Activated CD4-positive, alpha-beta T cell treated with anti-CD3 and anti-CD28 coated beads, Interleukin-2, amount 50 U/mL, for 1 hour (primary cell): Measurements from ENCODE around the gene ELOVL7.
"Not testable (repeated sequence)": the region's sequence is repeated elsewhere in the genome, so short reads cannot be mapped to it uniquely, and the experiment has no call there.

Experiments used
- DNase-seq: peaks from one replicate; pipeline ENCODE4 v3.0.0-alpha.2; 2020

ELOVL7 gene

DNA sequence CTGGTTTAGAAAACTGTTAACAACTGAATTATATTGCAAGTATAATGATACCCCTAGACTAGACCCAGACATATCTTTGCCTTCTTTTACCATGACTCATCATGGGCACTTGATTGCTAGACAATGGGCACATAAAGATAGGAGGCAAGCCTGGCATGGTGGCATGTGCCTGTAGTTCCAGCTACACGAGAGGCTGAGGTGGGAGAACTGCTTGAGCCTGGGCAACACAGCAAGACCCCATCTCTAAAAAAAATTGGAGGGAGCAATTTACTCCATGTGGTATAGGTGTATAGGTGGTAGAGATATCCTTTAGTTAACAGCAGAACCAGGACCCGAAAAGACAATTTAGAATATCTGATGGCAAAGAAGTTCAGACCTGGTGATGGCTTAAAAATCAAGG, 51.6 kb downstream of the ELOVL7 start:
- no peak for DNase-seq

DNA sequence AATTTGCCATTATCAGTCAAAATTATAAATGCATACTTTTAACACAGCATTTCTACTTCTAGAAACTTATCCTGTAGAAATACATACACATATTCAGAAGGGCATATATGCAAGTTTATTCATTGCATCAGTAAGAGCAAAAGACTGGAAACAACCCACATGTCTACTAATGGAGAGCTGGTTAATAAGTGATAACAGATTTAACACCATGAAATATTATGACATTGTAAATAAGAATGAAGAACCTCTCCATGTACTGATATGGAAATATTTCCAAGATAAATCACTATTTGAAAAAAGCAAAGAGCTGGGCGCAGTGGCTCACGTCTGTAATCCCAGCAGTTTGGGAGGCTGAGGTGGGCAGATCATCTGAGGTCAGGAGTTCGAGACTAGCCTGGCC, 54.5 kb downstream of the ELOVL7 start:
- DNase-seq = no peak

DNA sequence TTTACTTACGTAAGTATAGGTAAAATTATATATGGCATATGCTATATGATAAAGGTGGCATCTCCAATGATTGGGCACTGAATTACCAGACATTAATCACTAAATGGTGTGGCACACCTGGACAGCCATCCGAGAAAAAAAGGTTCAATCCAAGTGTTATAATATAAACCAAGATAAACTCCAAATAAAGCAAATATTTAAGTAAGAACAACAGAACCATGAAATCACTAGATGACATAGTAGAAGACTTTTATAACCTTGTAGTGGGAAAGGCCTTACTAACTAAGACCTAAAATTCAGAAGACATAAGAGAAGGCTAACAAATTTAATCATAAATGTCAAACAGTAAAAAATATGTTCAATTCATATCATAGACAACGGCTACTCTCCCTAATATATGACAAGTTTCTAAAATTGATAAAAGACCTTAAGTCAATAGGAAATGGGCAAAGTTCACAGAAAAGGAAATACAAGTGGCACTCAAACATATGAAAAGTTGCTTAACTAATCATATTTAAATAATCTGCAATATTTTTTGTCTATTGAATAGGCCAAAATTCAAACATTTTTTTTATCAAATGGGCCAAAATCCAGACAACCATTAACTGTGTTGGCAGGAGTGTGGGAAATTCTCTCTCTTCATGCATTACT, 55.1 kb downstream of the ELOVL7 start:
- no peak for DNase-seq

DNA sequence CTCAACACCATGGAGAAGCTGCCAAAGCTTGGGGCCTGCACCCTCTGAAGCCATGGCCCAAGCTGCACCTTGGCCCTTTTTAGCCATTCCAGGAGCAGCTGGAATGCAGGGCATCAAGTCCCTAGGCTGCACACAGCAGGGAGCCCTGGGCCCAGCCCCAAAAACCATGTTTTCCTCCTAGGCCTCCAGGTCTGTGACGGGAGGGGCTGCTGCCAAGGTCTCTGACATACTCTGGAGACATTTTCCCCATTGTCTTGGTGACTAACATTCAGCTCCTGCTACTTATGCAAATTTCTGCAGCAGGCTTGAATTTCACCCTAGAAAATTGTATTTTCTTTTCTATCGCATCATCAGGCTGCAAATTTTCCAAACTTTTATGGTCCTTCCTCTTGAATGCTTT, 64.6 kb downstream of the ELOVL7 start:
- no peak for DNase-seq

DNA sequence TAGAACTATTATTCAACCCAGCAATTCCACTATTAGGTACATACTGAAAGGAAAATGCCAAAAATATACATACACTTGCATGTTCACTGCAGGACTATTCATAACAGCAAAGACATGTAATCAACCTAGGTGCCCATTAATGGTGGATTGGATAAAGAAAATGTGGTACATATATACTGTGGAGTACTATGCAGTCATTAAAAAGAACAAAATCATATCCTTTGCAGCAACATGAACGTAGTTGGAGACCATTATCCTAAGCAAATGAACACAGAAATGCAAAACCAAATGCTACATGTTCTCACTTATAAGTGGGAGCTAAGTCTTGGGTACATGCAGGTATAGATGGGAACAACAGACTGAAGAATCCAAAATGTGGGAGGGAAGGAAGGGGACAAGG, 67.7 kb downstream of the ELOVL7 start:
- no peak for DNase-seq

DNA sequence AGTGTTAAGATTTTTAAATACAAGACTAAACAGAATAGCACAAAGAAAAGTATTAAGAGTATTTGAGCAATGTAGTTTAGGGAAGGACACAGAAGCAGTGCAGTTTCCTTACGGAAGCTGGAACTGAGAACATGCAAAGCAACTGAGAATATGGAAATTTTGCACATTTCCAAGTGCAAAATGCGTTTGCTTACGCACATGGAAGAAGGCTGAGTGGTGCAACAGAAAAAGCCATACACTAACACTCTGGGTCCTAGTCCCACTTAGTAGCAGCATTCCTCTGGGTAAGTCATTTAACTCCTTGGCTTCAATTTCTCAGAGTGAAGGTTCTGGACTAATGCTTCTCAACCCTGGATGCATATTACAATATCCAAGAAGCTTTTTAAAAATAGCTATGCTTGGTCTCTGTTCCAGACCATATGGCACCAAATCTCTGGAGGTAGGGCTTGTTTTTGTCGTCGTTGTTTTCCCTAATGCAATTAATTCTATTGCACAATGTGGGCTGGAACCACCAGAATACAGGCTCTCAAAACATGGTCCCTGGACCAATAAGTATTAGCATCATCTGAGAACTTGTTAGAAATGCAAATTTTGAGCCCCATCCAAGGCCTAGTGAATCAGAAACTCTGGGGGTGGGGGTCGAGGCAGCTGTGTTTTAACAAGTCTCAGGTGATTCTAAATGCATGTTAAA, 78.9 kb downstream of the ELOVL7 start:
- DNase-seq = no peak

DNA sequence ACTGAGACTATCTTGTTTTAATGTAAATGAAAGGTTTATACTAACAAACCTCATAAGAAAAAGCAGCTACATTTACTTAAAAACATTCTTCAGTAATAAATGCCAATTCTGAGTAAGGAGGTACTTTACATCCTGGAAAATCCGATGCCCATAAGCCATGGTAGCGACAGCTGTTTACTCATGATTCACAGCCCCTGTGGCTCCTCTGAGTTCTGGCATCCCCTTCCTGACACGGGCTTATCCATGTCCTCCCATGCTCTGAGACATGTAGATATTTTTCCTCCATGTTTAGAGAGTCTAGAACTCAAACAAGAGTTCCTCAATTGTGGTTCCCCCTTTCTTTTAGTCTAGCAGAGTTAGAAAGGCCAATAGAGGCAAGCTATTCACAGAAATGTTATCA, 81.0 kb downstream of the ELOVL7 start:
- DNase-seq = no peak

DNA sequence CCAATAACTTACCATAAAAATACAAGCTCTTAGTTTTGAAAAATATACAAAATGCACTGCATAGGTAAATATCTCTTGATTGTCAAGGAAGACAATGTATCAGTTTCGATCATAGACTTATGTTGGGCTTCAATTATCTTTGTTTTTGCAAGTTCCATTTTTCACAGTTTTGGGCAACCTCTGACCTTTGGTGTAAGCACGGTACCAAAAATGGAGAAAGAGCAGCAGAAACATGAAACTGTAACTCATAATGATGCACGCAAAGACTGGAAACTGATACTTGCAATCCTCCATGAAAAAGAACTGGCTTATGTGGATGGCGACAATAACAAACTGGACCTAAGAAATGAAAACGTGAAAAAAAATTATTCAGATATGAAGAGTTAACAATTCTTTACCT, 89.6 kb downstream of the ELOVL7 start:
- DNase-seq = no peak

DNA sequence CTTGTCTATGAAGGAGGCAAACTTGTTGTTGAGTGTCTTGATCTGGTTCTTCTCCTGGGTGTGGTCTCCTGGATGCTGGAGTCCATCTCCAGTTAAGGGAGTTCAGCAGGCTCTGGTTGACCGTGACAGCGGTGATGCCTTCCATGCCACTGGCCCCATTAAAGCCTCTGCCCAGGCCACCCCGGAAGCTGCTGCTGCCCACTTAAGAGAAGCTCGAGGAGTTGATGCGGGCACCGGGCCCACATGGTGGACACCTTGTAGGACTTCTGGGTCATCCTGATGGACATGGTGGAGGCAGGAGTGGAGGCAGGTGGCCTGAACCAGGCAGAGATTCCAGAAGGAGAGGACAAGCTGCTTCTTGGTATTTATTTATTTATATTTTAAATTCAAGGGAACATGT, 99.4 kb downstream of the ELOVL7 start:
- DNase-seq = no peak

DNA sequence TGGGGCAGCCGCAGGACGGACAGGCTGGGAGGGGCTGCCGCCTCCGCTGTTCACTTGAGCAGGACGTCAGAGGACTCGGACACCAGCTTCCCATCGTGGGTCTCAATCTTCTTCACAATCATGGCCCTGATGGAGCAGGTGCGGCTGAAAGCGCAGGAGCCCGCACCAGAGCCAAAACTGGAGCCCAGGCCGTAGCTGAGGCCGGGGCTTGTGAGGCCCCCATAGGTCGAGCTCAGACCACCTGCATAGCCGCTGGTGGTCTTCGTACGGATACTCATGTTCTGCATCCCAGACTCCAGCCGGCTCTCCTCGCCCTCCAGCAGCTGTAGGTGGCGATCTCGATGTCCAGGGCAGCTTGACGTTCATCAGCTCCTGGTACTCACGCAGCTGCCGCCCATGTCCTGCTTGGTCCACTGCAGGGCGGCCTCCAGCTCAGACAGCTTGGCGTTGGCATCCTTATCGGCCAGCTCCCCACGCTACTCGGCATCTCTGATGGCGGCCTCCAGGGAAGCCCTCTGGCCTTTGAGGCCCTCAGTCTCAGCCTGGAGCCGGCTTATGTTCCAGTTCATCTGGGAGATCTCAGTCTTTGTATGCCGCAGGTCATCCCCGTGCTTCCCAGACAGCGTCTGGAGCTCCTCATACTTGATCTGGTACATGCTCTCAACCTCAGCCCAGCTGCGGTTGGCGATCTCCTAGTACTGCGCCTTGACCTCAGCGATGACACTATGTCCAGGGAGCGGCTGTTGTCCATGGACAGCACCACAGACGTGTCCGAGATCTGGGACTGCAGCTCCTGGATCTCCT, 100.4 kb downstream of the ELOVL7 start:
- DNase-seq = no peak

DNA sequence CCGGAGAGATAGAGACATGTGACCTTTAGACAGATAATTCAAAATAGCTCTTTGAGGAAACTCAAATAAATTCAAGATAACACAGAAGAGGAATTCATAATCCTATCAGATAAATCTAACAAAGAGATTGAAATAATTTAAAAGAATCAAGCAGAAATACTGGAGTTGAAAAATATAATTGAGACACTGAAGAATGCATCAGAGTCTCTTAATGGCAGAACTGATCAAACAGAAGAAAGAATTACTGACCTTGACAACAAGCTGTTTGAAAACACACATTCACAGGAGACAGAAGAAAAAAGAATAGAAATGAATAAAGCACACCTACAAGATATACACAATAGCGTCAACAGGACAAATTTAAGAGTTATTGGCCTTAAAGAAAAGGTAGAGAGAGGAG, 103.7 kb downstream of the ELOVL7 start:
- no peak for DNase-seq

DNA sequence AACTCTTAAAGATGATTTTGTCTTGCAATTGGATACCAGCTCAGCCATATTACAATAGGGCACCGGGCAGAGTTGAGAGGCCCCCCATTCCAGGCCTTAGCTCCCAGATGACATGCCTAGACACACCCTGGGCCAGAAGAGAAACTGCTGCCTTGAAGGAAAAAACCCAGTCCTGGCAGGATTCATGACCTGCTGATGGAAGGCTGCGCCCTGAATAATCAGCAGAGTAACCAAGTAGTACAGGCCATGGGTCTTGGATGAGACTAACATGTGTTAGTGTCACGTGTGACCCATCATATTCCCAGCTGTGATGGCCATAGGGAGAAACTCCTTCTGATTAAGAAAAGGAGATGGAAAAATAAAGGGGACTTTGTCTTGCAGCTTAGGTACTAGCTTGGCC, 105.1 kb downstream of the ELOVL7 start:
- DNase-seq = no peak

DNA sequence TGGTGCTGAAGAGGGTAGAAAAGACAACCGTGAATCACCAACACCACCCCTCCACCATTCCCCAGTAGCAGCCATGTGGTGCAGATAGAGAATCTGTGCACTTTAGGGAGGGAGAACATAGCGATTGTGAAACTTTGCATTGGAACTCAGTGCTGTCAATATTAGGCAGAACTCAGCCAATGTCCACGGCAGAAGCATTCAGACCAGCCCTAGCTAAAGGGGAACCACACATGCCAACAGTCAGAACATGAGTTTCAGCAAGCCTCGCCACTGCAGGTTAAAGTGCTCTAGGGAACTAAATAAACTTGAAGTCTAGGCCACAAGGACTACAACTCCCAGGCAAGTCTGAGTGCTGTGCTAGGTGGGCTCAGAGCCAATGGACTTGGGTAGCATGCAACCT, 105.6 kb downstream of the ELOVL7 start:
- no peak for DNase-seq

DNA sequence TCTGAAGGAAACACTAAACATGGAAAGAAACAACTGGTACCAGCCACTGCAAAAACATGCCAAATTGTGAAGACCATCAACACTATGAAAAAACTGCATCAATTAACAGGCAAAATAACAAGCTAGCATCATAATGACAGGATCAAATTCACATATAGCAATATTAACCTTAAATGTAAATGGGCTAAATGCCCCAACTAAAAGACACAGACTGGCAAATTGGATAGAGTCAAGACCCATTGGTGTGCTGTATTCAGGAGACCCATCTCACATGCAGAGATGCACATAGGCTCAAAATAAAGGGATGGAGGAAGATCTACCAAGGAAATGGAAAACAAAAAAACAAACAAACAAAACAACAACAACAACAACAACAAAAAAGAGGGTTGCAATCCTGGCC, 113.2 kb downstream of the ELOVL7 start:
- DNase-seq = not testable (repeated sequence)

DNA sequence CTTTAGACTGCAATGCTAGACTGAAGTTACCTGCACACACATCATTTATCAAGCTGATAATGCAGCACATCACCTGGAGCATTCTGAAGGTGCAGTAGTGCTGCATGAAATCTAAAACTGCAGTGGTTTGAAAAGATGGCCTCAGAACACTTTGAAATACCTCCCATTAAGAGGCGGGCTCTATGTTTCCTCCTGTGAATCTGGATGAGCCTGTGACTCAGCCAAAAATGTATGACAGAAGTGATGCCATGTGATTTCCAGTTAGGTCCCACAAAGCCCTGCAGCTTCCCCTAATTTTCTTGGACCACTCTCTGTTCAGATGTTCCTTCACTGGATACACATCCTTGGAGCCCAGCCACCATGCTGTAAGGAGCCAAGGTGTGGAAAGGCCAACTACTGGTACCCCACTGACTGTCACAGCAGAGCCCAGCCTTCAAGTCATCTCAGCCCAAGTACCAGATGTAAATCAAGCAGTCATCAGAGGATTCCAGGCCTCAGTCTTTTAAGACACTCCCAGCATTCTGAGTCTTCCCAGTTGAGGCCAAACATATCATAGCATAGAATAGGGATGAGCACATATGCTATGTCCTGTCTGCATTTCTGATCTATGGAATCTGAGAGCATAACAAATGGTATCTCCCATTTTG, 116.9 kb downstream of the ELOVL7 start:
- DNase-seq = no peak

DNA sequence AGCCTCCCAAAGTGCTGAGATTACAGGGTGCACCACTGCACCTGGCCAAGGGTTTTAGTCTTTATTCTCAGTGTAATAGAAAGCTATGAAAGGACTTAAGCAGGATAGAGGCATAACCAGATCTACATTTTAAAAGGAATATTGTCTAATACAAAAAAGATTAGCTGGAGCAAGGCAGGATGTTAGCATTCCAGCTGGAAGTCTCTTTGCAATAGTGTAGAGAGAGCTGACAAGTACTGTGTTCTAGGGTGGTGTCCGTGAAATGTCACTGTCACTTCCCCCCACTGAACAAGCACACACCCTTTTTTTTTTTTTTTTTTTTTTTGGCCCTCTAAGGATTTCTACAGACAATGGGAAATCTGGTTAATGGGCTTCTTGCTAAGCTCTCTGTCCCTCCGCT, 119.9 kb downstream of the ELOVL7 start:
- DNase-seq = no peak

DNA sequence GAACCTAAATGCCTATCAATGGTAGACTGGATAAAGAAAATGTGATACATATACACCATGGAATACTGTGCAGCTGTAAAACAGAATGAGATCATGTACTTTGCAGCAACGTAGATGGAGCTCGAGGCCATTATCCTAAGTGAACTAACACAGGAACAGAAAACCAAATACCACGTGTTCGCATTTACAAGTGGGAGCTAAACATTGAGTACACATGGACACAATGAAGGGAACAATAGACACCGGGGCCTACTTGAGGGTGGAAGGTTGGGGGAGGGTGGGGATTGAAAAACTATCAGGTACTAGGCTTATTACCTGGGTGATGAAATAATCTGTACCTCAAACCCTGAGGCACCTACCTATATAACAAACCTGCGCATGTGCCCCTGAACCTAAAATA, 121.7 kb downstream of the ELOVL7 start:
- DNase-seq = no peak

DNA sequence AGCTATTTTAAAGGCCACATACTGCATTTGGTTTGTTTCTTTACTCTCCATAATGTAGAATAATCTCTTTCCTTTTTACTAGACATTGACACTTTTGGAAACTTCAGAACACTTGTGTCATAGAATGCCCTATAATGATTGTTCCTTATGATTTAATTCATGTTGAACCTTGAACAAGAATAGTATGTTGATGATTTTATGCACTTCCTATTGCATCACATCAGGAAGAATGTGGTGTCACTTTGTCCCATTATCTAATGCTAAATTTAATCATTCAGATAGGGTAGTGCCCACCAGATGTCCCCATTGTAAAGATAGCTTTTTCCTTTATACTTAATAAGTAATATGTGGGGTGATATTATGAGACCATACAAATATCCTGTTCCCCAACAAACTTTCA, 124.7 kb downstream of the ELOVL7 start:
- DNase-seq = no peak

DNA sequence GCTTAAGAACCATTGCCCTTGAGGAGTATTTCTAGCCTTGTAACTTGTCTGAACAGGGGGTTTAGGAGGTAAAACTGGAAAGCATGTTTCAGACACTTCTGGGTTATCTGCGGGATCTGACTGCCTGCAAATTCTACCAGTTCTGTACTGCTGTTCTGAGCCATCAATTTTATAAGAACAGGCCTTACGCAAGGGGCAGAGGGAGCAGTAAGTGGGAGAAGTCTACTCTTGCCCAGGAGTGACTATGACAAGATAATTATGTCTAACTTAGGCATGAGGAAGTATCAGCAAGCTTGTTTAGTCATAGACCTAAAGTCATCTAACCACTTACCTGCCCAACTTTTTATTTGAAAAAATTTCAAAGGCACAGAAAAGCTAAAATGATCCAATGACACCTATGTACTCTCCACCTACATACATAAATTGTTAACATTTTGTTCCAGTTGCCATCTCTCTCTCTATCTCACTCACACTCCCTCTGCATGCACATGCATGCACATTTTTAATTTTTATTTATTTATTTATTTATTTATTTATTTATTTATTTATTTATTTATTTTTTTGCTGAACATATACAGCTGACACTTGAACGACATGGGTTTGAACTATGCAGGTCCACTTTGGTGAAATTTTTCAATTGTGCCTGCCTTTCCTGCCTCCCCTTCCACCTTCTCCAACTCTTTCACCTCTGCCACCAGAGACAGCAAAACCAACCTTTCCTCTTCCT, 125.7 kb downstream of the ELOVL7 start:
- DNase-seq = no peak

DNA sequence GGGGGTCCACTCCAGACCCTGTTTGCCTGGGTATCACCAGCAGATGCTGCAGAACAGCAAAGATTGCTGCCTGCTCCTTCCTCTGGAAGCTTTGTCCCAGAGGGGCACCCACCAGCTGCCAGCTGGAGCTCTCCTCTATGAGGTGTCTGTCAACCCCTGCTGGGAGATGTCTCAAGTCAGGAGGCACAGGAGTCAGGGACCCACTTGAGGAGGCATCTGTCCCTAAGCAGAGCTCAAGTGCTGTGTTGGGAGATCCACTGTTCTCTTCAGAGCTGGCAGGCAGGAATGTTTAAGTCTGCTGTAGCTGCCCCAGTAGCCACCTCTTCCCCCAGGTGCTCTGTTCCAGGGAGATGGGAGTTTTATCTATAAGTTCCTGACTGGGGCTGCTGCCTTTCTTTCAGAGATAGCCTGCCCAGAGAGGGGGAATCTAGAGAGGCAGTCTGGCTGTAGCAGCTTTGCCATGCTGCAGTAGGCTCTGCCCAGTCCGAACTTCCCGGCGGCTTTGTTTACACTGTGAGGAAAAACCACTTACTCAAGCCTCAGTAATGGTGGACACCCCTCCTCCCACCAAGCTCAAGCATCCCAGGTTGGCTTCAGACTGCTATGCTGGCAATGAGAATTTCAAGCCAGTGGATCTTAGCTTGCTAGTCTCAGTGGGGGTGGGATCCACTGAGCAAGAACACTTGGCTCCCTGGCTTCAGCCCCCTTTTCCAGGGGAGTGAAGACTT, 128.7 kb downstream of the ELOVL7 start:
- DNase-seq = not testable (repeated sequence)

DNA sequence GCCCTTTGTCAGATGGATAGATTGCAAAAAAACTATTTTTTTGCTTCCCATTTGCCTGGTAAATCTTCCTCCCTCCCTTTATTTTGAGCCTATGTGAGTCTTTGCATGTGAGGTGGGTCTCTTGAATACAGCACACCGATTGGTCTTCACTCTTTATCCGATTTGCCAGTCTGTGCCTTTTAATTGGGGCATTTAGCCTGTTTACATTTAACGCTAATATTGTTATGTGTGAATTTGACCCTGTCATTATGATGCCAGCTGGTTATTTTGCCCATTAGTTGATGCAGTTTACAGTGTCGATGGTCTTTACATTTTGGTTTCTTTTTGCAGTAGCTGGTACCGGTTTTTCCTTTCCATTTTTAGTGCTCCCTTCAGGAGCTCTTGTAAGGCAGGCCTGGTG, 131.1 kb downstream of the ELOVL7 start:
- DNase-seq = no peak

DNA sequence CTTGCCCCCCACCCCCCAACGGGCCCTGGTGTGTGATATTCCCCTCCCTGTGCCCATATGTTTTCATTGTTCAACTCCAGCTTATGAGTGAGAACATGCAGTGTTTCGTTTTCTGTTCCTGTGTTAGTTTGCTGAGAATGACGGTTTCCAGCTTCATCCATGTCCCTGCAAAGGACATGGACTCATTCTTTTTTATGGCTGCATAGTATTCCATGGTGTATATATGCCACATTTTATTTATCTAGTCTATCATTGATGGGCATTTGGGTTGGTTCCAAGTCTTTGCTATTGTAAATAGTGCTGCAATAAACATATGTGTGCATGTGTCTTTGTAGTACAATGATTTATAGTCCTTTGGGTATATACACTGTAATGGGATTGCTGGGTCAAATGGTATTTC, 132.2 kb downstream of the ELOVL7 start:
- not testable (repeated sequence) for DNase-seq
